MM.1S (cell line): ENCODE data around the gene KMT2D.

Experiments
- DNase-seq: peaks from one replicate; pipeline ENCODE4 v3.0.0-alpha.2; 2015
- H2AFZ ChIP-seq: fragments of 300-600 bp; sonication (generic); 2 replicates; pipeline ENCODE4 v1.6.0; 2016; ENCODE audit warnings: antibody characterized with exemption, low read length
- H3F3A ChIP-seq: fragments of 300-600 bp; sonication (generic); 2 replicates; pipeline ENCODE4 v1.6.1; 2016; ENCODE audit warnings: mild to moderate bottlenecking, antibody characterized with exemption, low read length, moderate library complexity, mixed read lengths; ENCODE audit not compliant: insufficient read depth
- H3K27ac ChIP-seq: fragments of 300-600 bp; sonication (generic); 2 replicates; pipeline ENCODE4 v1.5.1; 2016; ENCODE audit warnings: mild to moderate bottlenecking, low read length
- H3K27me3 ChIP-seq: fragments of 300-600 bp; sonication (generic); replicated peaks from 2 replicates; pipeline ENCODE4 v1.6.0; 2016; ENCODE audit warnings: low read length; ENCODE audit not compliant: insufficient read depth
- H3K36me3 ChIP-seq: fragments of 300-600 bp; sonication (generic); replicated peaks from 2 replicates; pipeline ENCODE4 v1.6.1; 2016; ENCODE audit warnings: mild to moderate bottlenecking, low read length, mixed read lengths; ENCODE audit not compliant: insufficient read depth
- H3K4me1 ChIP-seq: fragments of 300-600 bp; sonication (generic); 2 replicates; pipeline ENCODE4 v1.6.1; 2016; ENCODE audit warnings: low read length, mixed read lengths
- H3K4me2 ChIP-seq: fragments of 300-600 bp; sonication (generic); 2 replicates; pipeline ENCODE4 v1.6.0; 2016; ENCODE audit warnings: low read depth, low read length
- H3K4me3 ChIP-seq: fragments of 300-600 bp; sonication (generic); 2 replicates; pipeline ENCODE4 v1.5.1; 2016; ENCODE audit warnings: low read length, mixed read lengths
- H3K79me2 ChIP-seq: fragments of 300-600 bp; sonication (generic); 2 replicates; pipeline ENCODE4 v1.6.1; 2016; ENCODE audit warnings: mixed run types, low read length, mixed read lengths
- H3K9ac ChIP-seq: fragments of 300-600 bp; sonication (generic); 2 replicates; pipeline ENCODE4 v1.6.1; 2016; ENCODE audit warnings: low read length, mixed read lengths
- H3K9me2 ChIP-seq: fragments of 300-600 bp; sonication (generic); replicated peaks from 2 replicates; pipeline ENCODE4 v1.6.1; 2016; ENCODE audit warnings: mild to moderate bottlenecking, low read length, mixed read lengths; ENCODE audit not compliant: insufficient read depth
- H3K9me3 ChIP-seq: fragments of 300-600 bp; sonication (generic); replicated peaks from 2 replicates; pipeline ENCODE4 v1.6.1; 2016; ENCODE audit warnings: mild to moderate bottlenecking, low read length, mixed read lengths; ENCODE audit not compliant: insufficient read depth
- H4K20me1 ChIP-seq: fragments of 300-600 bp; sonication (generic); 2 replicates; pipeline ENCODE4 v1.6.1; 2016; ENCODE audit warnings: mild to moderate bottlenecking, low read length, moderate library complexity, mixed read lengths; ENCODE audit not compliant: insufficient read depth
- CTCF ChIP-seq: fragments of 300-600 bp; sonication (generic); IDR thresholded peaks from 2 replicates; pipeline ENCODE4 v1.5.1; 2016; ENCODE audit warnings: antibody characterized with exemption, low read length, mixed read lengths
- EZH2 ChIP-seq: fragments of 300-600 bp; sonication (generic); optimal IDR thresholded peaks from 2 replicates; pipeline ENCODE3; 2017; ENCODE audit warnings: low read depth, mild to moderate bottlenecking, antibody characterized with exemption, low read length, mixed read lengths
- EZH2phosphoT487 ChIP-seq: fragments of 300-600 bp; sonication (generic); IDR thresholded peaks from 2 replicates; pipeline ENCODE4 v1.6.1; 2018; ENCODE audit warnings: antibody characterized with exemption, low read length

Gene KMT2D

DNA sequence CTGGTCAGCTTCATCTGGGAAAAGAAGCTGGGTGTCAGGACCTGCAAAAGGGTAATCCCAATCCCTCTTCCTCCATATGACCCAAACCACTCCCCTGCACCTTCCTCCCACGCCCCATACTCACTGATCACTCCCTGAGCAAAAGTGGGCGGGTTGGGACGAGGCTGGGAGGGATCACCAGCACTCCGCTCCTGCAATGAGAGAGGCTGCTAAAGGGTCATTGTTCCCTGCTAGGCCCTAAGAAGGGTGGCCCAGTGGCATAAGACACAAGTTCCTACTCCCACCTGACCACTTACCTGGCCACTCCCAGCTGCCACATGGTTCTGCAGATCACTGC is 26.3 kb downstream of the KMT2D start:
- TF ChIP-seq EZH2phosphoT487 = no peak
- Histone ChIP-seq H3K27ac (no peak overlapping the region), H3F3A (no peaks in the 10 kb centered on the region), H3K4me2 (no peak overlapping the region), H3K27me3 (no peaks in the 10 kb centered on the region), H2AFZ (no peak overlapping the region), H3K9ac (no peak overlapping the region), H3K9me3 (no peaks in the 10 kb centered on the region), H3K4me3 (no peak overlapping the region), H3K9me2 (no peaks in the 10 kb centered on the region), H4K20me1 (no peaks in the 10 kb centered on the region), H3K4me1 (no peaks in the 10 kb centered on the region), H3K36me3 (no peaks in the 10 kb centered on the region; the same call in 1 of the 2 replicates), H3K79me2 (no peaks in the 10 kb centered on the region)
- DNase-seq = no peak

GRCh38 chr12:49033611-49034285 is 26.8 kb downstream of the KMT2D start:
- Histone ChIP-seq H3K4me3 (no peak overlapping the region), H3F3A (no peaks in the 10 kb centered on the region), H2AFZ (no peak overlapping the region), H3K9me2 (no peaks in the 10 kb centered on the region), H3K79me2 (no peaks in the 10 kb centered on the region), H3K9me3 (no peaks in the 10 kb centered on the region), H3K4me1 (no peaks in the 10 kb centered on the region), H4K20me1 (no peaks in the 10 kb centered on the region), H3K4me2 (no peak overlapping the region), H3K9ac (no peak overlapping the region), H3K36me3 (no peaks in the 10 kb centered on the region; the same call in 1 of the 2 replicates), H3K27ac (no peak overlapping the region), H3K27me3 (no peaks in the 10 kb centered on the region)
- no peak for DNase-seq
- no peak for TF ChIP-seq EZH2
- no peak for TF ChIP-seq CTCF
- no peak for TF ChIP-seq EZH2phosphoT487

DNA sequence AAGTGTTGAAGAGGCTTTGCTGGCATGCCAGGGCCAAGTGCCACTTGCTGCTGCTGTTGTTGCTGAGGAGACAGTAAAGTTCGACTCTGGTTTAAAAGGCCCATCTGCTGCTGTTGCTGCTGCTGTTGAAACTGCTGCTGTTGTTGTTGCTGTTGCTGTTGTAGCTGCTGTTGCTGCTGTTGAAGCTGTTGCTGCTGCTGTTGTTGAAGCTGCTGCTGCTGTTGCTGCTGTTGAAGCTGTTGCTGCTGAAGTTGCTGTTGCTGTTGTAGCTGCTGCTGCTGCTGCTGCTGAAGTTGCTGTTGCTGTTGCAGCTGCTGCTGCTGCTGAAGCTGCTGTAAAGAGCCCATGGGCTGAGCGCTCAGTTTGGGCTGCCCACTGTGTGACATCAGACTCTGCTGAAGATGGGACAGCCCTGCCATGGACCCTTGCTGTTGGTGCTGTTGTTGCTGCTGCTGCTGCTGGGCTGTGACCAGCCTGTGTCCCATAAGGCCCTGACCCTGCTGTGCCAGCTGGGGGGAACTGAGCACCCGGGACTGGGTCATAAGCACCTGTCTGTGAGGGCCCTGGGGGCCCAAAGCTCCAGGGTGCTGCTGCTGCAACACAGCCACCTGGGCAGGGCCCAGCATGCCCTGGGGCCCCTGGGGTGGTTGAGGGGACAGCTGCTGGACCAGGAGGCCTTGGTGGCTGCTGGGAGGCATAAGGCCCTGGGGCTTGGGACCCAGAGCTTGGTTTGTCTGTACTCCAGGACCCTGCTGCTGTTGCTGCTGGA is 27.7 kb downstream of the KMT2D start:
- Histone ChIP-seq H2AFZ (no peak overlapping the region), H3K79me2 (no peaks in the 10 kb centered on the region), H3K27ac (no peak overlapping the region), H4K20me1 (no peaks in the 10 kb centered on the region), H3K27me3 (no peaks in the 10 kb centered on the region), H3K4me1 (no peaks in the 10 kb centered on the region), H3K36me3 (no peaks in the 10 kb centered on the region; the same call in 1 of the 2 replicates), H3F3A (no peaks in the 10 kb centered on the region), H3K4me2 (no peak overlapping the region), H3K9me3 (no peaks in the 10 kb centered on the region), H3K9me2 (no peaks in the 10 kb centered on the region), H3K9ac (no peak overlapping the region), H3K4me3 (no peak overlapping the region)
- TF ChIP-seq EZH2 (no peak), EZH2phosphoT487 (no peak), CTCF (no peak)
- DNase-seq = no peak

DNA sequence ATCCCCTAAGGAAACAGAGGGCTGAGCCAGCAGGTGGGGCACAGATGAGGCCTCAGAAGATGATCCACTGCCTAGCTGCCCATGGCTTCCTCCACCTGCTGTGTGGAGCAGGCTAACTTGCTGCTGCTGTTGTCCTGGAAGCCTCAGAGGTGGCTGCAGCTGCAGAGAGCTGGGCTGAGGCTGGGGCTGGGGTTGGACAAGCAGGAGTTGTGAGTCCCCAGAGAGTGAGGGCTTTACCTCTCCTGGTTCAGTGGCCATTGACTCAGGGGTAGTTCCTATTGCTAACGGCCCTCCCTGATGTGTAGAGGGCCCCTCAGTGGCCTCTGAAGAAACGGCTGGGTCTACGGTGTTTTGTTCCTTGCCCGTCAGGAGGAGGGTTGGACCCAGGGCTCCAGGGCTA is 28.3 kb downstream of the KMT2D start:
- H3K9ac ChIP-seq = no peak overlapping the region
- no peak for TF ChIP-seq EZH2phosphoT487
- no peak for TF ChIP-seq EZH2
- TF ChIP-seq CTCF = no peak
- no peak for DNase-seq
- H3K27ac ChIP-seq = no peak overlapping the region
- H4K20me1 ChIP-seq = no peaks in the 10 kb centered on the region
- no peak overlapping the region for H3K4me2 ChIP-seq
- no peaks in the 10 kb centered on the region; the same call in 1 of the 2 replicates for H3K36me3 ChIP-seq
- no peaks in the 10 kb centered on the region for H3K79me2 ChIP-seq
- no peak overlapping the region for H2AFZ ChIP-seq
- no peaks in the 10 kb centered on the region for H3K27me3 ChIP-seq
- no peaks in the 10 kb centered on the region for H3K4me1 ChIP-seq
- H3K9me3 ChIP-seq = no peaks in the 10 kb centered on the region
- no peaks in the 10 kb centered on the region for H3F3A ChIP-seq
- H3K9me2 ChIP-seq = no peaks in the 10 kb centered on the region
- H3K4me3 ChIP-seq = no peak overlapping the region
